ENCODE measurements around the gene DPF3. TPM values are rescaled to one million over a fixed set of nuclear protein-coding genes. Genes with fewer than 3 reads are reported as not detected.

Gene DPF3
- total and polyA plus RNA-seq, 2 donors (not counting 1 experiment from before 2014, with no cell fraction given): 7.6 to 13.7 TPM

- no peak for TF ChIP-seq EZH2 (IDR thresholded peaks at IDR 0.05; ENCODE audit: low read length, missing control alignments)
- TF ChIP-seq CTCF (conservative IDR thresholded peaks at IDR 0.05 in 1 of 2, IDR thresholded peaks at IDR 0.05 in 1 of 2; ENCODE audit: low read depth in 1 of 2, low read length in 2 of 2): no peak
- no peak overlapping the region for H2AFZ ChIP-seq (ENCODE audit: low read length)
- no peaks in the 10 kb centered on the region for H3K9me3 ChIP-seq (ENCODE audit: control insufficient read depth, insufficient read depth, low read depth, low read length)
- DNase-seq (ENCODE audit: low read depth in 2 of 2): peak in 1 of 2 donors; percentile 49
- peaks cover 8% of the 10 kb centered on the region for H3K4me1 ChIP-seq (ENCODE audit: control insufficient read depth, extremely low read depth, insufficient read depth, low read length)
- no peak overlapping the region for H3K9ac ChIP-seq (ENCODE audit: insufficient read depth, low read length)
- no peaks in the 10 kb centered on the region for H3K27me3 ChIP-seq (ENCODE audit: control insufficient read depth, insufficient read depth, low read length)
- H3K4me3 ChIP-seq (replicated peaks in 1 of 4; ENCODE audit: control extremely low read depth in 1 of 4, insufficient read depth in 1 of 4, low read depth in 3 of 4, low read length in 4 of 4): no peak overlapping the region
- H3K36me3 ChIP-seq (ENCODE audit: control insufficient read depth, insufficient read depth, low read length): peaks cover 6% of the 10 kb centered on the region
- H4K20me1 ChIP-seq (ENCODE audit: control insufficient read depth, extremely low read depth, insufficient read depth, low read length): no peaks in the 10 kb centered on the region
- H3K4me2 ChIP-seq (ENCODE audit: extremely low read depth, insufficient read depth, low read length): no peak overlapping the region
- H3K27ac ChIP-seq (ENCODE audit: insufficient read depth, low read length): no peak overlapping the region
- H3K79me2 ChIP-seq (ENCODE audit: control insufficient read depth, insufficient read depth, low read length): no peaks in the 10 kb centered on the region
Observed at GRCh38 chr14:72715850-72716228, 178.1 kb downstream of the DPF3 start.

DNA sequence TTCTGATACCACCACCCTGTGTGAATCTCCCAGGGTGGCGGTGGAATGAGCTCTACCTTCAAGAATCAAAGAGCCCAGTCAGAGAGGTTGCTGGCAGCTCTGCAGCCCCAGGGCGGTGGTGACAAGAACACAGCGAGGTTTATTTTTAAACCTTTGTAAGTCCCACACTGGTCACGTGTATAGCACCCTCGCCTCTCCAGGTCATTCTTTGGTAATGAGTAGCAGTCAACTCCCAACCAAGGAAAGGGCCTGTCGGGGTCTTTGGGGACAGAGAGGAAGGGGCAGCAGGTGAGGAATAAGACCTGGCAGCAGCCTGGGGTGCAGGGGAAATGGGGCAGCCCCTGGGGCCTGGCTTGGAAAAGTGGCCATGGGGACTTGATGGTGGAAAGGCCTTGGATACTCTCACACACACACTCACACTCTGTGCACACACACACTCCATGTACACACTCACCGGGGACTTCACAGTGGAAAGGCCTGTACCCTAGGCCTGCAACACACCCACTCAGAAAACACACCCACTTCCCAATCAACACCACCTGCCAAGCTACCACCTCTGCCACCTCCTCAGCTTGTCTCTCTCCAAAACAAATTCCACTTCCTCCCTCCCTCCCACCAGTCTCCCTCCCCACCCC lies 178.6 kb downstream of the DPF3 start:
- Histone ChIP-seq H3K27ac (ENCODE audit: insufficient read depth, low read length) (no peak overlapping the region), H3K4me3 (replicated peaks in 1 of 4; ENCODE audit: control extremely low read depth in 1 of 4, insufficient read depth in 1 of 4, low read depth in 3 of 4, low read length in 4 of 4) (no peak overlapping the region), H3K4me2 (ENCODE audit: extremely low read depth, insufficient read depth, low read length) (no peak overlapping the region), H3K4me1 (ENCODE audit: control insufficient read depth, extremely low read depth, insufficient read depth, low read length) (peaks cover 8% of the 10 kb centered on the region), H3K27me3 (ENCODE audit: control insufficient read depth, insufficient read depth, low read length) (no peaks in the 10 kb centered on the region), H3K36me3 (ENCODE audit: control insufficient read depth, insufficient read depth, low read length) (peaks cover 6% of the 10 kb centered on the region), H3K9ac (ENCODE audit: insufficient read depth, low read length) (no peak overlapping the region), H4K20me1 (ENCODE audit: control insufficient read depth, extremely low read depth, insufficient read depth, low read length) (no peaks in the 10 kb centered on the region), H2AFZ (ENCODE audit: low read length) (no peak overlapping the region), H3K9me3 (ENCODE audit: control insufficient read depth, insufficient read depth, low read depth, low read length) (no peaks in the 10 kb centered on the region), H3K79me2 (ENCODE audit: control insufficient read depth, insufficient read depth, low read length) (no peaks in the 10 kb centered on the region)
- TF ChIP-seq CTCF (conservative IDR thresholded peaks at IDR 0.05 in 1 of 2, IDR thresholded peaks at IDR 0.05 in 1 of 2; ENCODE audit: low read depth in 1 of 2, low read length in 2 of 2) (no peak), EZH2 (IDR thresholded peaks at IDR 0.05; ENCODE audit: low read length, missing control alignments) (no peak)
- DNase-seq (ENCODE audit: low read depth in 2 of 2): peak in 1 of 2 donors; percentile 47

- Histone ChIP-seq H3K9me3 (ENCODE audit: control insufficient read depth, insufficient read depth, low read depth, low read length) (no peaks in the 10 kb centered on the region), H3K9ac (ENCODE audit: insufficient read depth, low read length) (no peak overlapping the region), H3K36me3 (ENCODE audit: control insufficient read depth, insufficient read depth, low read length) (peaks cover 6% of the 10 kb centered on the region), H3K4me3 (replicated peaks in 1 of 4; ENCODE audit: control extremely low read depth in 1 of 4, insufficient read depth in 1 of 4, low read depth in 3 of 4, low read length in 4 of 4) (no peak overlapping the region), H3K27ac (ENCODE audit: insufficient read depth, low read length) (no peak overlapping the region), H3K27me3 (ENCODE audit: control insufficient read depth, insufficient read depth, low read length) (no peaks in the 10 kb centered on the region), H3K4me2 (ENCODE audit: extremely low read depth, insufficient read depth, low read length) (no peak overlapping the region), H3K79me2 (ENCODE audit: control insufficient read depth, insufficient read depth, low read length) (no peaks in the 10 kb centered on the region), H3K4me1 (ENCODE audit: control insufficient read depth, extremely low read depth, insufficient read depth, low read length) (peaks cover 8% of the 10 kb centered on the region), H4K20me1 (ENCODE audit: control insufficient read depth, extremely low read depth, insufficient read depth, low read length) (no peaks in the 10 kb centered on the region), H2AFZ (ENCODE audit: low read length) (no peak overlapping the region)
- no peak for TF ChIP-seq EZH2 (IDR thresholded peaks at IDR 0.05; ENCODE audit: low read length, missing control alignments)
- no peak for TF ChIP-seq CTCF (conservative IDR thresholded peaks at IDR 0.05 in 1 of 2, IDR thresholded peaks at IDR 0.05 in 1 of 2; ENCODE audit: low read depth in 1 of 2, low read length in 2 of 2)
- DNase-seq (ENCODE audit: low read depth in 2 of 2): no peak
Observed at GRCh38 chr14:72714871-72715214, 179.1 kb downstream of the DPF3 start.

Measured in fibroblast of lung (primary cell).